T-helper 2 cell (primary cell): ENCODE measurements around the gene BSDC1.
"Not testable (repeated sequence)": the region's sequence is repeated elsewhere in the genome, so short reads cannot be mapped to it uniquely, and the experiment has no call there.

Source experiments
- DNase-seq, 5 experiments: peaks; one replicate each; pipeline versions ENCODE4 v3.0.0 to v3.0.0-alpha.2; 2012 to 2022

Gene BSDC1

DNA sequence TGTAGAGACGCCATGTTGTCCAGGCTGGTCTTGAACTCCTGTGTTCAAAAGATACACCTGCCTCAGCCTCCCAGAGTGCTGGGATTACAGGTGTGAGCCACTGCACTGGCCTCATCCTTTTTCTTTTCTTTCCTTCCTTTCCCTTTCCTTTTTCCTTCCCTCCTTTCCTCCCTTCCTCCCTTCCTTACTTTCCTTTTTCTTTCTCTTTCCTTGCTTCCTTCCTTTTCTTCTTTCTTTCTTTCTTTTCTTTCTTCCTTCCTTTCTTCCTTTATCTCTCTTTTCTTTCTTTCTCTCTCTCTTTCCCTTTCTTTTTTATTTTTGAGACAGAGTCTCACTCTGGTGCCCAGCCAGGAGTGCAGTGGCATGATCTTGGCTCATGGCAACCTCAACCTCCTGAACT is 37.8 kb downstream of the BSDC1 start:
- DNase-seq, result no peak

- not testable (repeated sequence) for DNase-seq
These were observed 38.5 kb downstream of the BSDC1 start for GRCh38 chr1:32355778-32356177.

GRCh38 chr1:32353886-32354570 is 40.2 kb downstream of the BSDC1 start:
- no peak for DNase-seq

GRCh38 chr1:32353431-32353830 is 40.8 kb downstream of the BSDC1 start:
- no peak for DNase-seq

DNA sequence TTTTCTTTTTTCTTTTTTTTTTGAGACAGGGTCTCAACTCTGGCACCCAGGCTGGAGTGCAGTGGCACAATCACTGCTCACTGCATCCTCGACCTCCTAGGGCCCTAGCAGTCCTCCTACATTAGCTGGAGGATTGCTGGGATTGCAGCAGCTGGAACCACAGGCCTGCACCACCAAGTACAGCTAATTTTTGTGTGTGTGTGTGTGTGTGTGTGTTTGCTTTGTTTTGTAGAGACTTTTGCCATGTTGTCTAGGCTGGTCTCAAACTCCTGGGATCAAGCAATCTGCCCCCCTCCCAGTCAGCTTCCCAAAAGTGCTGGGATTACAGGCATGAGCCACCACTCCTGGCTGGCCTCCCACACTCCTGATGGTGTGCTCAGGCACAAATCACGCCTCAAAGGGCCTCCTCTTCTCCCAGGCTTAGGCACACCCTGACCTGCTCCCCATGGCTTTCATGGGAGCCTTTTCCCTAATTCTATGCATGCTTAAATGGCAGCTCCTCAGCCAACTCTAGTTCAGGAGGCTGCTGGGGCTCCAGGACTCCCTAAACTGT is 41.3 kb downstream of the BSDC1 start:
- DNase-seq, result no peak

- no peak for DNase-seq
These were observed 41.9 kb downstream of the BSDC1 start for GRCh38 chr1:32352239-32352745.

- DNase-seq, result peak; percentile 82 to 95 (median 89)
These were observed 42.6 kb downstream of the BSDC1 start for GRCh38 chr1:32351399-32352238.

DNA sequence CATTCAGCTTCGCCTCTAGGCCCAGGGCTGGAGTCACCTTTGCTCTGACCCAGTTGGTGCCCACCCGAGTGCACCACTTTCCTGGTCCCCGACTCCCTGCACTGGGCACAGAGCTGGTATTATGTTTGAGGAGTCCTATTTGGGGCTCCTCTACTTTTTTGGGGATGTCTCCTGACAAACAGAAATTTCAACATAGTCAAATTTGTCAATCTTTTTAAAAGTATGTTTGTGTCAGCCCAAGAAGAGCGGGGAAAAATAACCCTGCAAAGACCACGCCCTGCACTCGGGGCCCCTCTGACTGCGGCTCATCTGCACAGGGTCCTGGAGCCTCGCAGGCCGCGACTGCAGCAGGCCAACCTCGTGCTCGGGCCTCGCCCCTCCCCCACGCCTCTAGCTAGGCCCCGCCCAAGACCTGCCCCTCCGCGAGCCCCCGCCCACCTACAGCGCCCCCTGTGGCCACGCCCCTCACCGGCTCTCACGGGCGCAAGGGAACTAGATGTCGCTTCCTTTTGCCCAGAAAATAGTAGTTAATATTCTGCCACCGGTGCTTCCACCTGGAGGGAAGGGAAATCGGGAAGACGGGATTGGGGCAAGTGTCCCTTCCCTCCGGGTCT is 43.3 kb downstream of the BSDC1 start:
- peak in 1 of 5 experiments; percentile 62 for DNase-seq

DNA sequence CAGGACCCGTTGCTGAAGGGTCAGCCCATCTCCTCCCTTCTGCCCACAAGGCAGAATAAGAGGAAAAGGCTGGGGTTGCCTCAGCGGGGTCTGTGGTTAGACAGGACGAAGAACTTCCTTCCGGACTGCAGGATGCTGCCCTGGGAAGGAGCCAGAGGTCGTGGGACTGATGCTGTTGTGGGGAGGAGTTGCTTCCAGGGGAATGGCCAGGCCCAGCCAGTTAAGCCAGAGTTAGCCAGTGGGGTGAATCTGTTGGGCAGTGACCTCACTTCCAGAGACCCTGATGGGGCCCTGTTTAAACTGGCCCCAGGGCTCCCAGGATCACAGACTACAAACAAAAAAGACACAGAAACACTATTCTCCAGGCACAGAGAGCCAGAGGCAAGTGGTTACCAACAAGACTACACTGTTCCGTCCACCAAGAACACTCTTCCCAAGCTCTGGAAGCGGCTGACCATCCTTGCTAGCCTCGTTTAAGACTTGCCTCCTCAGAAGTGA is 45.0 kb downstream of the BSDC1 start:
- no peak for DNase-seq

- no peak for DNase-seq
These were observed 47.6 kb downstream of the BSDC1 start for GRCh38 chr1:32346532-32347157.

DNA sequence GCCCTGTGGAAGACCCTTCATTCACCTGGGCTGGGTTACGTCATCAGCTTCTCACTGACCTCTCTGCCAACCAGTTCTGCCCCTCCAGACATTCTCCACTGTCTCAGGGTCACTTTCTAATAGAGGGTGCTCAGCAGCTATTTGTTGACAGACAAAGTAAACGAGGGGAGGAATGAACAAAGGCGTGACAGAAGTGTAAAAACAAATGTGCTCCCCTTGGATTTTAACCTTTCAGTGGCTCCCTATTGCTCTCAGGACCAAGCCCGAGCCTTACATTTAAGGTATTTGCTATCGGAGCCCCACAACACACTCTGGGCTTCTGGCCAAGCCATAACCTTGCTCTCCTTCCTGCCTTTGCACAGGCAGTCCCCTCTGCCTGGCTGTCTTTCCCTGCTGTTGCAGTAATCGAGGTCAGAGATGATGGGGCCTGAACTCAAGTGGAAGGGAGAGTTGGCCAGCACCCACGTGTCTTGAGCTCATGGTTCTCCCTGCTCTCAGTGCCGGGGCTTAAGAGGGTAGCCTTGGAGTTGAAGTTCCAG is 48.9 kb downstream of the BSDC1 start:
- DNase-seq, result no peak

GRCh38 chr1:32342704-32343103 is 51.5 kb downstream of the BSDC1 start:
- DNase-seq, result no peak

DNA sequence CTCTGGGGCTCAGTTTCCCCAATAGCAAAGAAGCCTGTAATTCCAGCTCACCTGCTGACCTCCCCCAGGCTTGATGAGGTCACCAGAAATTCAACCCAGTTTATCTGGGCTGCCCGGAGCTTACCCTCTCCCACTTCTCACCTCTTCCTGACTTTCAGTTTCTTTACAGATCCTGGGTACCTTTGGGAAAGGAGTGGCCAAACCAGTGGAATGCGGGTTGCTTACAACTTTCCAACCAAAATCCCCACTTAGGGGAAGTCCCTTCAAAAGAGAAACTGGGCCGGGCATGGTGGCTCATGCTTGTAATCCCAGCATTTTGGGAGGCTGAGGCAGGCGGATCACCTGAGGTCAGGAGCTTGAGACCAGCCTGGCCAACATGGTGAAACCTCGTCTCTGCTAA is 52.3 kb downstream of the BSDC1 start:
- DNase-seq, result no peak

DNA sequence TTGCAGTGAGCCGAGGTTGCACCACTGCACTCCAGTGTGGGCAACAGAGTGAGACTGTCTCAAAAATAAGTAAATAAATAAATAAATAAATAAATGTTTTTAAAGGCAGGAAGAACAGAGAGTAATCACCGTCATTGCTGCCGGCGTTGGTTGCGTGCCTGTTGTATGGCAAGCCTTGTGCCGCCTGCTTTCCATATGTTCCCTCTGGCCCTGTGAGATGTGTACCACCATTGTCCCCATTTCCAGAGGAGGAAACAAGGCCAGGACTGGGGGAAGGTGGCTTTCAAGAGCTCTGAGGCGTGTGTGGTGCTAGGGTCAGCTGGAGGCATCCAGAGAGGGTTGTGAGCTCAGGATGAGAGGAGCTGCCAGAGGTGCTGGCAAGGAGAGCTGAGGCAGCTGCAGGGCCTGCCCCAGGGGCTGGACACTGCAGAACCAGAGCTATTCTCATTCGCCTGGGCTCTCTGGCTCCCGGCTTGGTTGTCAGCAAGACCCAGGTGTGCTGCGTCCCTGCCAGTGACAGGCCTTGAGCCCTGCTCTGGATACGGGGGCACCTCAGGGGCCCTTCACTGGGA is 53.0 kb downstream of the BSDC1 start:
- DNase-seq, result no peak

DNA sequence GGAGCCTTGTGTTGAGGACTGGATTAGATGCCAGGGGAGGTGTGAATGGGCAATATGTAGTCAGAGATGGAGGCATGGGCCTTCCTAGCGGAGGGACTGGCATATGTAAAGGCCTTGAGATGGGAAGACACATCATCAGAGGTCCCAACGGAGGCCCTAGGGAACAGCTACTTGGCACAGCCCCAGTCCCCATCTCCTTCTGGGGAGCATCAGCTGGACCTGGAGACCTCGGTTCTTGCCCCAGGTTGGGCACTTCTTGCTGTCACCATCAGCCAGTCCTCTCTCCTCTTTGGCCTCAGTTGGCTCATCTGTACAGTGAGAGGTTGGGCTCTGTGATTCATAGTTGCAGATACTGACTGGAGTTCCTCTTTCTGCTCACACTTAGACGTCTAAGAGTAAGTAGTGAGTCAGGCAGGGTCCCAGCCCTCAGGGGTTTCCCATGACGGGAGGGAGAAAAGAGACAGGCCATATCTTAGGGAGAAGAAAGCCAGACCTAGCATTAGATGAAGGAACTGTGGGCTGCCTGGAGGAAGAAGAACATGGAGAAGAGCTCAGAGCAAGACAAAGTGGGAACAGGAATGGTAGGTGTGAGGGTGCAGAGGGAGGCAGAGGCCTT is 54.8 kb downstream of the BSDC1 start:
- DNase-seq, result no peak

DNA sequence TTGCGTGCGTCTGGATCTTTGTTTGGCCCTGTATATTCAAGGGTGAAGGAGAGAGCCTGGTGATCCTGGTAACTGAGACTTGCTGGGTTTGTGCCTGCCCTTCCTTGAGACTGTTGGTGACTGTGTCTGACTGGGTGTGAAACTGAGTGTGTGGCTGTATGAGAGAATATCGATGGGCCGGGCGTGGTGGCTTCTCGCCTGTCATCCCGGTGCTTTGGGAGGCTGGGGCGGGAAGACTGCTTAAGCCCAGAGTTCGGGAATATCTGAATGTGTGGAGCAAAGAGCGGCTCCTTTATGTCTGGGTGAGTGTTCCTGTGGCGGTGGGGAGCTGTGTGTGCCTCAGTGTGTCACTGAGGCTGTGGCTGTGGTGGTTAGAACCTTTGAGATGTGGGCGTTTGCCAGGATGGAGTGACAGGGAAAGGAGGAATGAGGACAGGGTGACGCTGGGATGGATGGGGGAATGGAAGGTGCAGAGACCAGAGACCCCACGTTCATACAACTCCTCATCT is 55.5 kb downstream of the BSDC1 start:
- DNase-seq, result no peak

GRCh38 chr1:32337855-32338636 is 56.2 kb downstream of the BSDC1 start:
- DNase-seq, result peak in 1 of 5 experiments; percentile 77

DNA sequence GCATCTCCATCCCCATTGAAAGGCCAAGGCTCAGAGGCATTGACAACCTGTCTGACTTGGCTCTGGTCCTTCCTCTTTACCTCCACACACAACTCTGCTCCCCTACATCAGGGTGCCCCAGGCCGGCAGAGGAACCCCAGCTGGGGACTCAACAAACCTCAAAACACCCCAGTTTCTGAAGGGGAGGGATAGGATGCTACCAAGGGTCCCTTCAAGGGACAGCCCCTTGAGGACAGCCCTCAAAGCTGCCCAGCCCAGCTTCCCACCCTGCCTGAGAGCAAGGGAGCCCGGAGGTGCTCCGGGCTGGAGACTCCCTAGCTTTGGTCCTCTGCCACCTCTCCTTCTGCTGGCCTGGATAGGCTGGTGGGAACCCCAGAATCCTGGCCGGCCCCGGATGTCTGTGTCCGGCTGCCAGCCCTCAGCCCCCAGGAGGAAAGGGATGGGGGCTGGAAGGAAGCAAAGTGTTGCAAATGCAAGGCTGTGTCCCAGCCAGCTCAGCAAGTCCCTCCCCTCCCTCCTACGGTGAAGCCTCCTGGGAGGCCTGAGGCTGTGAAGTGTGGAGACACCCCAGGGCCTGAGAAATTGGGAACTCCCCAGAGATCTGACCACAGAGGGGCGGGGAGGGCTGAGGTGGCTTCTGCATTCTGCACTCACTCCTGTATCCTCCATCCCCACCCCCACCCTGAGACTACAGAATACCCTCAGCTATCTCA is 57.1 kb downstream of the BSDC1 start:
- DNase-seq, result peak in 3 of 5 experiments; percentile 39 to 68 (median 66)

DNA sequence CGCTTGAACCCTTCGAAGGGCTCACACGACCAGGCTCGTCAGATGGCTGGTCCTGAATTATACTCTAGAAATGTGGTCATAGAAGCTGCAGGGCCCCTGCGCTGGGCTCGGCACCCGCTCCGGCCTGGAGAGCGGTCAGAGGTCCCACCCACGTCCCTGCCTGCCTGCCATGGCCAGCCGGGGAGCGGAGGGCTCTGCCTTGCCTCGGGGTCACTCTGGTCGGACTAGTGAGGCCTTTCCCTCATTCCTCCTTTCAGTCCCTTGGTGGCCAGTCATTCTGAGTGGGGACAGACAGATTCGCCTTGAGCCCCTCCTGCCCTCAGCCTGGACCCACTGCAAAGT is 57.7 kb downstream of the BSDC1 start:
- no peak for DNase-seq
